GM12873 (cell line): ENCODE measurements around the gene CD19.

Experiments
- CTCF ChIP-seq: IDR thresholded peaks from 2 replicates; pipeline ENCODE4 v1.5.1; 2012; ENCODE audit warnings: low read depth, mild to moderate bottlenecking, moderate library complexity, low read length, control low read depth; ENCODE audit not compliant: insufficient read depth; ENCODE audit errors: missing control alignments

The CD19 gene

GRCh38 chr16:28946681-28947080, 14.9 kb downstream of the CD19 start:
- no peak for TF ChIP-seq CTCF

GRCh38 chr16:28950648-28951409, 19.1 kb downstream of the CD19 start, which contains the start of gene NFATC2IP:
TSS of gene NFATC2IP (plus strand) at chr16:28950937. CDS start at chr16:28951012, 75 bp downstream.
- no peak for TF ChIP-seq CTCF

GRCh38 chr16:28951410-28951943, 19.7 kb downstream of the CD19 start:
- no peak for TF ChIP-seq CTCF

GRCh38 chr16:28958216-28958615, 26.4 kb downstream of the CD19 start:
- TF ChIP-seq CTCF = no peak

GRCh38 chr16:28958836-28959235, 27.1 kb downstream of the CD19 start:
- no peak for TF ChIP-seq CTCF

- TF ChIP-seq CTCF = no peak
Measured at GRCh38 chr16:28964072-28964471, 32.3 kb downstream of the CD19 start.

GRCh38 chr16:28964496-28964895, 32.7 kb downstream of the CD19 start:
- no peak for TF ChIP-seq CTCF
